HFF-Myc (cell line): ENCODE data around the gene FHIT.

Experiments
- DNase-seq: peaks from one replicate; pipeline ENCODE4 v3.0.0-alpha.2; 2011; ENCODE audit warnings: low read depth; ENCODE audit errors: extremely low read depth
- H3K4me3 ChIP-seq: replicated peaks from 2 replicates; pipeline ENCODE4 v1.5.1; 2011; ENCODE audit warnings: low read depth, mild to moderate bottlenecking, control low read depth, low read length
- CTCF ChIP-seq: IDR thresholded peaks from 2 replicates; pipeline ENCODE4 v1.5.1; 2012; ENCODE audit warnings: mild to moderate bottlenecking, low read depth, low read length, control low read depth; ENCODE audit errors: missing control alignments

Gene FHIT

GRCh38 chr3:60603860-60604259 is 647.4 kb downstream of the FHIT start:
- TF ChIP-seq CTCF: no peak
- no peak for DNase-seq
- no peak overlapping the region for H3K4me3 ChIP-seq

- H3K4me3 ChIP-seq: no peak overlapping the region
- no peak for TF ChIP-seq CTCF
- DNase-seq: no peak
Observed at GRCh38 chr3:60600848-60601247, 650.4 kb downstream of the FHIT start.

- H3K4me3 ChIP-seq: no peak overlapping the region
- no peak for DNase-seq
- no peak for TF ChIP-seq CTCF
Observed at GRCh38 chr3:60599586-60599985, 651.7 kb downstream of the FHIT start.

- no peak for TF ChIP-seq CTCF
- H3K4me3 ChIP-seq: no peak overlapping the region
- DNase-seq: no peak
Observed at GRCh38 chr3:60598671-60599070, 652.6 kb downstream of the FHIT start.

- no peak for TF ChIP-seq CTCF
- no peak overlapping the region for H3K4me3 ChIP-seq
- DNase-seq: no peak
Observed at GRCh38 chr3:60594025-60594424, 657.2 kb downstream of the FHIT start.

- DNase-seq: no peak
- no peak for TF ChIP-seq CTCF
- H3K4me3 ChIP-seq: no peak overlapping the region
Observed at GRCh38 chr3:60591267-60591666, 660.0 kb downstream of the FHIT start.

- no peak for DNase-seq
- H3K4me3 ChIP-seq: no peak overlapping the region
- no peak for TF ChIP-seq CTCF
Observed at GRCh38 chr3:60588806-60589205, 662.4 kb downstream of the FHIT start.
